HG03565 (cell line): Measurements from ENCODE around the gene C2CD4B.

ENCODE experiments used
- ATAC-seq: cut with Tn5 transposase; IDR thresholded peaks from one replicate; pipeline ENCODE4 v1.9.1; 2021; ENCODE audit warnings: mild to moderate bottlenecking, moderate library complexity; ENCODE audit not compliant: unreplicated experiment

C2CD4B gene

GRCh38 chr15:62165104-62165792 lies at the start of gene C2CD4B:
C2CD4B (minus strand) TSS chr15:62165285; CDS start chr15:62164984, 301 bp downstream.
- ATAC-seq, result no peak

GRCh38 chr15:62212741-62213140 lies 47.7 kb upstream of the C2CD4B start:
- no peak for ATAC-seq

- ATAC-seq, result no peak
Observed at GRCh38 chr15:62211348-62211747, 46.3 kb upstream of the C2CD4B start.

GRCh38 chr15:62209821-62210220 lies 44.7 kb upstream of the C2CD4B start:
- ATAC-seq, result no peak

GRCh38 chr15:62209322-62209721 lies 44.2 kb upstream of the C2CD4B start:
- ATAC-seq, result no peak

GRCh38 chr15:62208884-62209283 lies 43.8 kb upstream of the C2CD4B start:
- ATAC-seq, result no peak

GRCh38 chr15:62208367-62208766 lies 43.3 kb upstream of the C2CD4B start:
- no peak for ATAC-seq

GRCh38 chr15:62190675-62191074 lies 25.6 kb upstream of the C2CD4B start:
- no peak for ATAC-seq

- no peak for ATAC-seq
Observed at GRCh38 chr15:62190274-62190673, 25.2 kb upstream of the C2CD4B start.

- ATAC-seq, result no peak
Observed at GRCh38 chr15:62188744-62189143, 23.7 kb upstream of the C2CD4B start.

- no peak for ATAC-seq
Observed at GRCh38 chr15:62187910-62188309, 22.8 kb upstream of the C2CD4B start.

- ATAC-seq, result no peak
Observed at GRCh38 chr15:62187425-62187824, 22.3 kb upstream of the C2CD4B start.

GRCh38 chr15:62186578-62186977 lies 21.5 kb upstream of the C2CD4B start:
- no peak for ATAC-seq

GRCh38 chr15:62183130-62183529 lies 18.0 kb upstream of the C2CD4B start:
- no peak for ATAC-seq

- ATAC-seq, result no peak
Observed at GRCh38 chr15:62173215-62173614, 8.1 kb upstream of the C2CD4B start.

- ATAC-seq, result no peak
Observed at GRCh38 chr15:62171882-62172281, 6.8 kb upstream of the C2CD4B start.

GRCh38 chr15:62165793-62166375 lies 799 bp upstream of the C2CD4B start:
- no peak for ATAC-seq

GRCh38 chr15:62164396-62165103 lies 535 bp downstream of the C2CD4B start:
- no peak for ATAC-seq

GRCh38 chr15:62164014-62164395 lies 1.1 kb downstream of the C2CD4B start:
- no peak for ATAC-seq

- no peak for ATAC-seq
Observed at GRCh38 chr15:62163397-62164013, 1.6 kb downstream of the C2CD4B start.

GRCh38 chr15:62153228-62153627 lies 11.9 kb downstream of the C2CD4B start:
- no peak for ATAC-seq

GRCh38 chr15:62150445-62150844 lies 14.6 kb downstream of the C2CD4B start:
- no peak for ATAC-seq
